GM19463 (cell line): ENCODE measurements around the gene CHD1.

Experiments
- ATAC-seq: cut with Tn5 transposase; IDR thresholded peaks from one replicate; pipeline ENCODE4 v1.9.1; 2021; ENCODE audit warnings: mild to moderate bottlenecking, moderate library complexity; ENCODE audit not compliant: unreplicated experiment

Gene CHD1

GRCh38 chr5:98936948-98937715, 8.3 kb upstream of the CHD1 start:
- no peak for ATAC-seq

- peak; percentile 26 for ATAC-seq
These were observed 6.4 kb upstream of the CHD1 start for GRCh38 chr5:98935206-98935605.

GRCh38 chr5:98934546-98934945, 5.7 kb upstream of the CHD1 start:
- ATAC-seq, result no peak

DNA sequence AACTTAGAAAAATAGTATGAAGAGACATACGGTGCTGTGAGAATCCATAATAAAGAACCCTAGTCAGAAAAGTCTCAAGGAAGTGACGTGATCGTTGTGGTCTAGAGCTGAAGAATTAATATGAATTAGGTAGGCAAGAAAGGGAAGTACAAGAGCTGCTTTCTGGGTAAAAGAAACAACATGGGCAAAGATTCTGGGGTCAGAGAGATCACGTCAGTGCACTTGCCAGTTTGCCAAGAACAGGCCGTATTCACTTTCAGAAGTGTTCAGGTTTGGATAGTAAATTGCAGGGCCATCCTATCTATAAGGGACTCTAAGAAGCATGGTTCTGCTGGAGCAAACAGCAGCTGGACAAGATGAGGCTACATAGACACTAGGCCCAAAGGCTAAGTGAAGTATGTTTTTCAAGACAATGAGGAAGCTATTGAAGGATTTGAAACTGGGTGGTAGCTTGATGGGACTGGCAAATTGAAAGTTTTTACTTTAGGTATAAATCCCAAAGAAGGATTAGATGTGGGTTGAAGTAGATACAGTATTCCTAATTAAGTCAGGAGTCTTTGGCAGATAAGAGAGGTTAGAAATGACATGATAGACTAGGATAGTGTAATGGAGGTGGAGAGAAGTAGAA, 4.8 kb upstream of the CHD1 start:
- ATAC-seq, result peak; percentile 13

GRCh38 chr5:98930972-98931762, 2.4 kb upstream of the CHD1 start:
- ATAC-seq, result no peak

DNA sequence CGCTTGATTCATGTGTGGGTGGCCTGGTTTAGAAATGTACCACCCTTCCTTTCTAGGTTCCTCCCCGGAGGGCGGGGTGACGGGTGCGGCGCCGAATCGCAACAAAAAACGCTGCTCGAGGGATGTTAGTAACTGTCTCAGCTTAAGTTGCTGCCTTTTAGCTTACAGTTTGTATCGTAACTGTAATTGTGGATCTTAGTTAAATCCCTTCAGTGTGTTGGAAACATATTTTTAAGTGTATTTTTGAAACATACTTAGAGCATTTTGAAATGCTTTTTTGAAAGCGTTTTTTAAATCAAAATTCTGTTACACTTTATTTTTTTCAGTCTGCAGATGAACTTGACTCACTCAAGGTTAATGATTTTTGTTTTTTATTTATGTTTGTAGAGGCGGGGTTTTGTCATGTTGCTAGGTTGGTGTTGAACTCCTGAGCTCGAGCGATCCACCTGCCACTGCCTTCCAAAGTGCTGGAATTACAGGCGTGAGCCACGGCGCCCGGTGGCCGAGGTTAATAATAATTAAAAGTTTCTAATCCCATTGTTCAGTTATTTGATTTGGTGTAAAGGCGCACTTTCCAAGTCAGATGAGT, 997 bp upstream of the CHD1 start:
- no peak for ATAC-seq

DNA sequence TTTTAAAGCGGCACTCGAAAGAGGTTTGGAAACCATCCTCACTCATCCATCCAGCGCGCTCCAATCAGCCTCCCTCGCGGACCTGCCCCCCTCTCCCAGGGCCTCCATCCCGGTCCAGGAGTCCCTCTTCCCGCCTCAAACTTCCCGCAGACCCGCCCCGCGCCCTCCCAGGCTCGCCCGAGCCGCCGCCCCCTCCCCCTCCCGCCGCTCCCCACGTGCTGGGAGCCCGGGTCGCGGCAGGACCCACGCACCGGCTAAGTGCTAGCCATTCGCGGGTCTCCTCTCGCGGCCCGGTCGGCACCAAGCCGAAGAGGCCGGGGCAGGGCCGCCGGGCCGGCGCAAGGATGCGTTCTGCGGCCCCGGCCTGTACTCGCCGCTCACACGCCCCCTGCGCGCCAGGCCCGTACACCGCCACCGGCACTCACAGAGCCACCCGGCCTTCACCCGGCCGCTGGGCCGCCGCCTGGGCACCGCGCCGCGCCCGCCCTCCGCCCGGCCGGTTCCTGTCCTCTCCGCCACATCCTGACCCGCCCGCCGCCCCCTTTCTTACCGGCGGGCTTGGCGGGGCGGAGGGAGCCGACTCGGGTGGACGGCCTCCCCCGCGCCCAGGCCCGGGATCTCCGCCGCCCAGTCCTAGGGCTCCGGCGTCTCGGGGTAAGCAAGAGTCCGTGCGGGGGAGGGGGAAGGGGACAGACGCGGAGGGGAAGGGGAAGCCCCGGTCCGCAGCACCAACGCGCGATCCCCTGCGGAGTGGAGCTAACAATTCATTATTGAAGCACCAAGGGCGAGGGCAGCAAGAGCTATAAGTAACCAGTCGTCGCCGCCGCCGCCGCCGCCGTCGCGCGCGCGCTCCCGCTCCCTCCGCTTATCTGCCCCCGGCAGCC, 576 bp downstream of the CHD1 start:
- peak; percentile 27 for ATAC-seq

- ATAC-seq, result peak; percentile 7
These were observed 1.4 kb downstream of the CHD1 start for GRCh38 chr5:98927242-98927988.

GRCh38 chr5:98923966-98924365, 4.8 kb downstream of the CHD1 start:
- ATAC-seq, result no peak

DNA sequence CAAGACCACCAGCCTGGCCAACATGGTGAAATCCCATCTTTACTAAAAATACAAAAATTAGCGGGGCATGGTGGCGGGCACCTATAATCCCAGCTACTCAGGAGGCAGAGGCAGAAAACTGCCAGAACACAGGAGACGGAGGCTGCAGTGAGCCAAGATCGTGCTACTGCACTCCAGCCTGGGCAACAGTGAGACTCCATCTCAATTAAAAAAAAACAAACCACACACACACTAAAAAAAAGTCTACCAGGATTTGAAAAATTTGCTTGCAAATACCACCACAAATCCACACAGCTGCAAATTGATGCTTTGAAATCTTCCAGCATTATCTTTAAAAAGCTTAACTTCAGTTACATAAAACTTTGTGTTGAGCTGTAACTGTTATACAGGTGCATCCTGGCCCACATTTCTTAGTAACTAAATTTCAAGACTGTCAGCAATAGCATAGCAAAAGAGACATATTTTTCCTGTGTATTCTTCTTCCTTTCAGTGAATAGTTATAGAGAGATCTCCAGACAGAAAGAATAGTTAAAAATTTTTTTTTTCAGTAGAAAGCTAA, 6.8 kb downstream of the CHD1 start:
- no peak for ATAC-seq

GRCh38 chr5:98917433-98917832, 11.4 kb downstream of the CHD1 start:
- ATAC-seq, result no peak

DNA sequence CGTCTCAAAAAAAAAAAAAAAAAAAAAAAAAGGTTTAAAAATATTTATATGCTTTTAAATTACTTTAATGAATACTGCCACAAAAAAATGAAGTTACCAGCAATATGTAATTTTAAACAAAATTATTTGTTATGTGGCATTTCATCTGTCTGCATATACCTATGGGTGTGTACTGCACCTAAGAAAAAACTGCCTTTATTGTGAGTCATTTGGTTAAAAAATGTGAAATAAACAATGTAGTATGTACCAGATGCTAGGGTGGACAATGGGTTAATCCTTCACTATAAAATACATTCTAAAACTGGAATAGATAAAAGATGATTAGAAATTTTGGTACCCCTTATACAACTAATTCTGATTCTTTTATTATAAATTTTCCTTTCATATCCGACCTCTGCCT, 12.3 kb downstream of the CHD1 start:
- ATAC-seq, result no peak

DNA sequence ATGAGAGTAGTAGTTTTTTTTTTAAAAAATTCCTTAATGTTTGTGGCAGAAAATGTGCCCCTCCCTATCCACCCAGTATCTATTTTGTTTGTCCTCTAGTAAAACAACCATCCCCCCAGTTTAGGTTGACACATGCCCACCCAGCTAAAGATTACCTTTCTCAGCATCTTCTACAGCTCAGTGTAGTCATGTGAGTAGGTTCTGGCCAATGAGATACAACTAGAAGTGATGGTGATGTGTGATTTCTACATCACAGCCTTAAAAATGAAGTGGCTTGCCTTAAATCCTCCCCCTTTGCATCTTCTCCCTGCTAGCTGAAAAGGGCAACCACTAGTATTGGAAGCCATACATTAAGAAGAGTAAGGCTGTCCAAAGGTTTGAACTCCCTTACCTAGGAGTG, 14.9 kb downstream of the CHD1 start:
- ATAC-seq, result no peak

- no peak for ATAC-seq
These were observed 17.3 kb downstream of the CHD1 start for GRCh38 chr5:98911280-98912040.

DNA sequence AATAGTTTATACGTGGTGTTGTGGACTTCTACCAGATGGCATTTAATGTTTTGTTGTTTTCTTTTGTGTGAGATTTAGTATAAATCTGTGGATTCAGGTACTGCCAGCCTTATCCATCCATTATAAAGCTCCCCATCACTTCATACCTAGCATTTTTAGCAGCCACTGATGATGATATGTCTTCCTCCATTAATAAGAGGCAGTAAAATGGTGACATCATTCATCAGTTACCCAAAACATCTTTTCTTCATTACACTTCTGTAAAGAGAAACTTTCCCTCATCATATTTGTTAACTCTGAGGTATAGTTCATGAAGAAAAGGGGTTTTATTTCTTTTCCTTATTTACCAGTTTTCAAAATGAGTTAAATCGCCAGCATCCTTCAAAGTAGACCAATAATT, 19.4 kb downstream of the CHD1 start:
- ATAC-seq, result no peak

GRCh38 chr5:98907951-98908350, 20.9 kb downstream of the CHD1 start:
- no peak for ATAC-seq

DNA sequence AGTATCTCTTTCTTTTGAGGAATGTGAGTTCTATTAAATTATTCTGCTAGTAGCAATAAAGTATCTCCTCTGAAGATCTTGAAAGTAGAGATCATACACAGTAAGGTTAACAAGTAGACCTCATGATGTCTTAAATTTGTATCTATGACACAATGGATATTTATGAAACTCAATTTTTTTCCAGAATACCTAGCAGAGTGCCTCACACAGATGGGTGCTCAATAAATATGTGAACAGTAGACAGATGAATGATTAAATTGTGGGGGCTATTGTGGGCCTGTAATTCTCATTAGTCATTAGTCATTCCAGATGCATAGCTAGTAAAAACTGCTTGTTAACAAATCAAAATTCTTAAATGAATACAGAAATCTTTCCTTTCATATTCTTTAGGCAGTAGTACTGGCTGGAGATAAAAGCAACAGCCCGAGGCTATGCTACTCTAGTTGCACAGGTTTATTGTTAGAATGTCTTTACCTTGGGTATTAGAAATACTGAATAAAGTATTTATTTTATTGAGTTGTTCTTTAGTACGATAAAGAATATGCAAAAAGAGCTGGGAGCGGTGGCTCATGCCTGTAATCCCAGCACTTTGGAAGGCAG, 22.0 kb downstream of the CHD1 start:
- no peak for ATAC-seq
